Activated CD8-positive, alpha-beta memory T cell treated with anti-CD3 and anti-CD28 coated beads, Interleukin-2, amount 50 U/mL, for 48 hours (primary cell): ENCODE results near the gene SNX19.
"Not testable (repeated sequence)": the region's sequence is repeated elsewhere in the genome, so short reads cannot be mapped to it uniquely, and the experiment has no call there.

Source experiments
- DNase-seq: peaks from one replicate; pipeline ENCODE4 v3.0.0-alpha.2; 2020

SNX19 gene

DNA sequence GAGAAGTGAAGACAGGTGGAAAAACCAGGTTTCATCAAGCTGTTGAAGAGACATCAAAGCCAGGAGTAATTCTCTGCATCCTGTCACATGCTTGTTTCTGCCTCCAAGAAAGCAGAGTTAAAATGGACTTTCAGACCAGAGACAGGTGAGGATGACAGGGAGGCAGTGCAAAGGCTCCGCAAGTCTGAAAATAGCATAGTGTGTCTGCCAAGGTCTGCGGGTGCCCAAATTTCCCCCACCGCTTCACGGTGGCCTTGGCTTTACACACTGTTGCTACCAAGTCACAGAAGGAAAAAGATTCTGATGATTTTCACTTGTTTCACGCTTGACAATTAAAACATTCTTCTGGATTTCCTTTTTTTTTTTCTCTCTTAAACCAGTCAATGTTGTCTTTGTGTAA lies 44.2 kb downstream of the SNX19 start:
- DNase-seq, result no peak

DNA sequence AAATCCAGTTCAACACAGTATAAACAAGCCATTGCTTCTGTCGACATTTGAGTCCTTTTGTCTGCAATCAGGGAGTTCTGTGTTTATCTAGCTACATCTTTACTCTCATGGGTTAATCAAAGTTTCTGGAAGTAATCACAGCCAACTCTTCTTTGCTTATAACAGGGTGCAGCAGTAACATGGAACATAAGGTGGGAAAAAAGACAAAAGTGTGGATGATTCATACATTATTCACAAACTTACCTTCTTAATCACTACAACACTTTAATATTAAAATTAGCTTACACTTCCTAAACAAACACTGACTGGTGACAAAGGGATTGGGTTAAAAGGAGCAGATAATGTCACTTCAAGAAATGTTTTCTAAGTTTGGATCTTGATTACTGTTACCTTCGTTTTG lies 44.7 kb downstream of the SNX19 start:
- no peak for DNase-seq

DNA sequence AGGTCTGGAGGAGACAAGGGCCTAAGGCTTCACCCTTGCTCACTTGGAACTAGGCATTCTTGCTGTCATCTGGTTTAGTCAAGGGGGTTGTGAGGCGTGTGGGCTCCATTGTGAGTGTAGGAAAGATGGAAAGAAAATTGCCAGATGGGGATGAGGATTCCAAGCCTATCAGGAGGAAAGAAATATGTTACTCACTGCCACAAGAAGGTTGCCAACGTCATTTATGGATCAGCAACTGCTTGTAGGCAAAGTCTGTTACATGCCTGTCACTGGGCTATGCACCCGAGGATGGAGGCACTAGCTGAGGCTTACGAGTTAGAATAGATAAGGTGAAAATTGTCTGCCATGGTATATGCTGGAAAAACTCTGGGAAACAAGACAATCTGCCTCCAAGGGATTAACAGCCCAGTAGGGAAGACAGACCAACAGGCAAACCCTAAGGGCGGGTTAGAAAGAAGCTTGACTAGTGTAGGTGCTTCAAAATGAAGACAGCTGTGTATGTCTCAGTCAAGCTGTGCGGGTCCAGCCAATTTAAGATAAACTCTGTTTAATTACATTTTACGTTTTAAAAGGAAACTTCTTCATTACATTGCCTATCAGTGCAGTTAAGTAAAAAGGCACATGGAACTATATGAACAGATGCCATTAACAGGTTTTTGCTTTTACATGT lies 47.4 kb downstream of the SNX19 start:
- no peak for DNase-seq

DNA sequence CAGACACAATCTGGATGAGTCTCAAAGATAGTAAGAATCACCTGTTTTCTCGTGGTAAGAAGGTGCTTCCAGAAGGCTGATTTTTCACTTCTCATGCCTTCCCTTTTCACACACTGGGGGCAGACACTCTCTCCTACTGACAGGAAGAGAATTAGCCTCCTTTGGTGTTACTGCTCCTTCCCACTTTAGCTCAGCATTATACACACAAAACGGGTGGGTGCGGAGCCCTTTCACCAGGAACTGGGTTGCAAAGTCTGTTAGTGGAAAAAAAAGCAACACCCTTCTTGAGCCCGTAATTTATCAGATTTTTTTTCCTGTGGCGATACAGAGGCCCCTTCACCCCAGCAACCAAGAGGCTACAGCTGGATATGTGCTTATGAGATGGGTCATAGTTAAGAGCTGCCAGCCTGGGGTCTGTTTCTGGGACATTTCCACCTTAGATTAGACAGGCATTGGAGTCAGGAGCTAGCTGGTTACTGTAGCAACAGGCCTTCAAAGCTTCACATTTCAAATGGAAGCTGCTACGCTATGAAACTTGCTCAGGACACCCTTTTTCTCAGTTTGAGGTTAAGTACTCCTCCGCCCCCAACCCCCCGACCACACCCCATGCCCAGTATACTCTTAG lies 48.1 kb downstream of the SNX19 start:
- DNase-seq, result no peak

DNA sequence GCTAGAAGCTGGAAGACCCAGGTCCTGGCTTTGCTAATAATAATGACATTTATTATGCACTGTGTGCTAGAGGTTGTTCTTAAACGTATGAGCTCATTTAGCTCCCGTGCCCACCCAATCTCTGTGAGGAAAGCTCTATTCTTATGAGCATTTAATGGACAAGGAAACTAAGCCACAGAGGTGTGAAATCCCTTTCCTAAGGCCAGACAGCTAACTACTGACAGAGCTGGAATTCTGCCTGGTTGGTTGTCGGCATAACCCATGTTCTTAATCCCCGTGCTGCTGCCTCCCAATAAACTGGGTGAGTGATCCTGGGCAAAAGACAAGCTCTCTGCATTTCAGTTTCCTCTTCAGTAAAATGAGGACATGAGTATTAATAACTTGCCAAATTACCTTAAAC lies 49.4 kb downstream of the SNX19 start:
- no peak for DNase-seq

DNA sequence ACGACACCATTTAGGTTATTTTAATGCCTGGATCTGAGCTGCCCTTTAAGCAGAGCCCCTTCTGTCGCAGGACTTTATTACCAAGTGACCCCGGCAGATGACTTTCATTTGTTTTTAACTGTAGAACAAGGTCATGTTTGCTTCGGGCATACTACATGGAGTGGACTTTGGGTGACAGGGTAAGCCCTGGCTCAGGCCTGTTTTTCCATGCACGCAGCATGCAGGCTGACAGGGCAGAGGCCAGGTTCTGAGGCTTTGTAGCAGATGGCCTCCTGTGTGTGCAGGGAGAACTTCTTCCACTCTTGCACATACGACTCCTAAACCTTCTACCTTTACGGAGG lies 50.5 kb downstream of the SNX19 start:
- DNase-seq, result no peak

DNA sequence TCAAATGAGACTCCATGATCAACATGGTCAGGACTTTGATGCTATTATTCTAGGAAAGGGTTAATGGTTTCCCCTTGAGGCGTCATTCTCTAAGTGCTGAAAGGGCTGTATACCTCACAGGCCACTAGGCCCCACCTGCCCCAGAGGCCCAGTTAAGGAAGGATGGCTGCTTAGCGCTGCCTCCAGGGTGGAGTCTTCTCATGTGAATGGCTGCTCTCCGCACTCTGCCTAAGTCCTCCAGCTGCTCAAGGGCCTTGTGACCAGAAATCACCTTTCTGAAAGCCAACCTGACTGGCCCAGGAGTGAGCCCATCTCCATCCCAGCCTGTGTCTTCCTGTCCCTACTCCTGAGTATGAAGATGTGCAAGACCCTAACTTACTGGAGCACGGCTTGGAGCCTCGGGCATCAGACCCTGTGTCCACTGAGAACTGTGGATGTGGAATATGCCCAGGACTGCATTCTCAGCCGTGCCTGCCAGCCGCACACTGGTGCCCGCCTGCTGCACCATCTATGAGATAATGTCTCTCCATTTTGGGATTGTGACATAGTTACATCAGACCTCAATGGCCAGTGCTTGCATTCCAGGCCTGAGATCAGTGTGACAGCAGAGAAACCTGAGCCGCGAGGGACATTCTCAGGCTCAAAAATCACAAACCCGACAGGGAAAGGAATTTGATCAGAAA lies 51.0 kb downstream of the SNX19 start:
- DNase-seq, result no peak

DNA sequence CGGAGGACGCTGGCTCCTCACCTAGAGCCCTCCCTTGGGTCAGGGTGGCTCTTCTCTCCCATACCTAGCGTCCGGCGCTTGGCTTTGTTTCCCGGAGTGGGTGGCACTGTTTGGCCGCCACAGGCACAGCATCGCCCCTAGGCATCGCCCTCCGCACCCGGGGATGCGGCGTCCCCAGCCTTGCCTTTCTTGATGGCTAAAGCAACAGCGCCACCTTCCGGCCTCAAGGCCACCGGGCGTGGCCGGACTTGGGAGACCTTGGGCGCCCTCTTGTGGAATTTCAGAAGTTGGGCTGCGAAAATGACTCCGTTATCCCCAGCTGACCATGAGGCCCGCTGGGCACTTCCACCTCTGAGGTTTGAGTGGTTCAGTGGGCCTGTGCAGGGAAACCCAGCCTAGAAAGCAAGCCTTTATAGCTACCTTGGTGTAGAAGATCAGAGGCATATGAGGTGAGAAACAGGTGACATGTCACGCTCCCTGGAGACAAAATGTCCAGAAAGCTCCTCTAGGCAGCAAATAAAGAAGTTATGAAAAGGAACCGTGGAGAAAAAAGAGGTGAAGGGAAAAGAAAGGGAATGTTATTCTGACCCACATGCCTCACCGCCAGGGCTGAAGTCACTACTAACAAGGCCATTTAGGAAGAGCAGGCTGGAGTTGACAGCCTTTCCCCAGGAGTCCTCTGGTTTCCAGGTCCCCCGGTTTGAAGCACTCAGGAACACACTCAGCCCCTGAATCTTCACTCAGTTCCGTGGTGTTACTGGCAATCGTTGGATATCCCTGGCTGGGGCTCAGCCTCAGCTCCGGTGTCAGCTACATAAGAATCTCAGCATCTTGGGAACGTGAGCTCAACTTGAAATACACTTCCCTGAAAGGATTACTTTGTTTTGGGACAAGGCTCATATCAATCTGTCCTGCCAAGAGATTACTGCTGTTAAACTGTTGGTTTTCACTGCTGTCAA lies 54.1 kb downstream of the SNX19 start:
- peak; percentile 94 for DNase-seq

DNA sequence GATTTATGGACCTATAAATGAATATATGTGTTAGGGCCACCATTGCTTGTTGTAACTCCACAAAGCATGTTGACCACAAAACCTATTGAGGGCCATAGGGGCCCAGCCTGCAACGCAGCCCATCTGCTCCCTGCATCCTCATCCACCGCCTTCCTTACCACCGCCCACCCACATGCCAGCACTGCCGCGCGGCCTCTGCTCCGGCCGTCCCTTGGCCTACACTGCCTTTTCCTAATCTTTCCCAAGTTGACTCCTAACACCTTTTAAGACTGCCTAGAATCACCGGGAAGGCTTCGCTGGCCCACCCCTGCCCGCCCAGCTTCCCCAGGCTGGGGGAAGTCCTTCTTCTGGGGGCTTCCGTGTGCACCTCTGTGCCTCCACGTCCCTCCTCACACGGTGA lies 55.0 kb downstream of the SNX19 start:
- no peak for DNase-seq

DNA sequence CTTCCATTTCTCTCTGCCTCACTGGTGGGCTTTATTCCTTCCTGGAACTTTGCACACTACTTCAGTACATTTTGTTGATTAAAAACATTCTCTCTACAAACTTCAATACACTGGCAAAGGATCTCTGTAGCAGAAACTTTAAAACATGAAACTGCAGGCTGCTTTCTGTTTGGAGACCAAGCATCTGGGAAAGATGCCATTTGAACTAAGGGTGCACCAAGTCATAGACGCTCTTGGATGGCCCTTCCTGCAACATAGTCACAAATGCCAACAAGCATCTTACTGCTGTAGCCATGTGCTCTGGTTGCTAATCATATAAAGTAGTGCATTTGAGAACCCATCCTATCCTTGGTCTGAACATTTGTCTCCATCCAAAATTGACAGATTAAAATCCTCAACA lies 56.4 kb downstream of the SNX19 start:
- no peak for DNase-seq

DNA sequence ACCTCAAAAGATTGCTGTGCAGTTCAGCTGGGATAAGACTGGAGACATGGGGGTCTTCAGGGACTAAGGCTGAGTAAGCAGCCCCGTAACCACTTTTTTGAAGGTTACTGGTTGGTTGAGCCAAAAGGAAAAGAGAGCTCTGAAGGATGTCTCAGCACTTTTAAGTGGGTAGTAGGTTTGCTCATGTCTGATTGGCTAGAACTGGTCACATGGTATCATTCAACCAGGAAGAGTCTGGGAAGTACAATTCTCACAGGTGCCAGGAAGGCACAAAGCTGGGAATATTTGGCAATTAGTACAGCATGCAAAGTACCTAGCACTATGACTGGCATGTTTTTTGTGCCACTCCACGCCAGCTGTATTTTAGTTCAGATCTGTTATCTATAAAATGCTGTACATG lies 58.1 kb downstream of the SNX19 start:
- DNase-seq, result no peak

DNA sequence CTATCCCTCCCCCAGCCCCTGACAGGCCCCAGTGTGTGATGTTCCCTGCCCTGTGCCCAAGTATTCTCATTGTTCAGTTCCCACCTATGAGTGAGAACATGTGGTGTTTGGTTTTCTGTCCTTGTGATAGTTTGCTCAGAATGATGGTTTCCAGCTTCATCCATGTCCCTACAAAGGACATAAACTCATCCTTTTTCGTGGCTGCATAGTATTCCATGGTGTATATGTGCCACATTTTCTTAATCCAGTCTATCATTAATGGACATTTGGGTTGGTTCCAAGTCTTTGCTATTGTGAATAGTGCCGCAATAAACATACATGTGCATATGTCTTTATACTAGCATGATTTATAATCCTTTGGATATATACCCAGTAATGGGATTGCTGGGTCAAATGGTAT lies 60.6 kb downstream of the SNX19 start:
- not testable (repeated sequence) for DNase-seq

DNA sequence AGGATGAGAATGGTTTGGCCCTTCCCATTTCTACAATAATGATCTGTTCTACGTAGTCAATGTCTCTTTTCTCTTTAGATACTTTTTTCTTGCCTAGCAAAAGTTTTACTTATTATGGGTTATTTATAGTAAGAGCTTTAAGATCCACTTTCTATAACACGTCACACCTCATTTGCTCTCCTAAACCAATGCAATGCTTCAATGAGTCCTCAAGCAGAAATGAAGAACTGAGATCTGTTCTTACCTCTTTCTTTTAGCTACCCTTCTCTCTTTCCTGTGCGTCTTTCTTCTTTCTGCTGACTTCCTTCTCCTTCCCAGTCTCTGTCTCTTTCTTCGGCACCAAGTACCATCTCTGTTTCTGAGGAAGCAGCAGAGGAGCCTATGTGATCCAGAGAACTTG lies 61.8 kb downstream of the SNX19 start:
- no peak for DNase-seq

DNA sequence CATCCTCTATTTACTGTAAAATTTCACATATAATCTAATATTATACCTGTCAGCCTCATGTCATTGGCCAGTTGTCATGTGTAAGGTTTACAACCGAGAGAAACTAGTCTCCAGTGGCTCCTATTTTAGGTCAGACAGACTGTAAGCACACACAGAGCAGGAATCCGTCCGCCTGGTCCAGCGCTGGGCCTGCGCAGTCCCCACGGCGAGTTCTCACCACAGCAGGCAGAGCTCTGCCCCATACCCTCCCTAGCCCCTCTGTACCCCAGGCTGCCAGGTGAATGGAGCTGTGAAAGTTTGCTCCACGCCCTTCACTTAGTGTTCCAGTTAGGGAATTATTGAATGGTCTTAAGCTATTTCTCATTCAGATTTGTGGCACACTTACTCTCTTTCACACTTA lies 63.7 kb downstream of the SNX19 start:
- DNase-seq, result no peak

DNA sequence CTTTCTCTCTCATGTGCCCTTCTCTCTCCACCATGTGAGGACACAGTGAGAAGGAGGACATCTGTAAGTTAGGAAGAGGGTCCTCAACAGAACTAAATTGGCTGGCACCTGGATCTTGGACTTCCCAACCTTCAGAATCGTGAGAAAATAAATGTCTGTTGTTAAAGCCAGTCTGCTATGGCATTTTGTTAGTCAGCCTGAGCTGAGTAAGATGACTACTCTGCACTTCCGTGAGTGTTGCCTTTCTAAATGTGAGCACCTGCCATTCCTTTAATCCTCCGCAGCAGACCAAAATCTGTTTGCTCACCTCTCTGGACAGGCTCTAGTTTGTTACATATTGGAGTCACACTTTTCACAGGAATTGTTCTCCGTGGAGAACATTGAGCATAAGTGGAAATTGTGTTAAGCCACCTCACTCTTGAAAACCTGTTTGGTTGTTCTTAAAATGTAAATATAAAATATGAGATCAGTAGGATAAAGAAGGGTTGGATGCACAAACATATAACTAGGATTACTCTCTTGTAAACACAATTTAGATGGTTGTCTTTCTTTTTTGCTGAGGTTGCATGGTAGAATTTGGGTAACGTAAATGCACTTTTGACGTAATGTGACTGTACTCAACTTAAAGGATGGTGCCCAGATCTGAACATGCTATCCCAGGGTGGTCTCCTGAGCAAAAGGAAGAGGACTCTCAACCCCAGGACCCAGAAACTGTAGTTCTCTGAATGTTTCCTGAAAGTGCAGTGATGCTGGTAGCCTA lies 65.9 kb downstream of the SNX19 start:
- no peak for DNase-seq

DNA sequence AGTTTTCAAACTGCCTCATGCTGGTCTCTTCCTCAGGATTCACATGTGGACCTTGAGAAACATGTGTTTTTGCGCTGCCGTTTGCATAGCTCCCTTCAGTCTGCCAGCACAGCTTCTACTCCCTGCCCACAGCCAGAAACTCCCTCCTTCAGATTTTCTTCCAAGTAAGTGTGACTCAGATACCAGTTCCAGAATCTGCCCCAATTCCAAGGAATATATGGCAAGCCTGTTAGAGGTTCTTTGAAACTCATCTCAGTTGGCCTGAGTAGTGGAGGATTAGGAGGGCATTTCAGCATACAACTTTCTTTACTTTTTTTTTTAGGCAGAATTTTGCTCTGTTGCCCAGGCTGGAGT lies 67.1 kb downstream of the SNX19 start:
- DNase-seq, result no peak

DNA sequence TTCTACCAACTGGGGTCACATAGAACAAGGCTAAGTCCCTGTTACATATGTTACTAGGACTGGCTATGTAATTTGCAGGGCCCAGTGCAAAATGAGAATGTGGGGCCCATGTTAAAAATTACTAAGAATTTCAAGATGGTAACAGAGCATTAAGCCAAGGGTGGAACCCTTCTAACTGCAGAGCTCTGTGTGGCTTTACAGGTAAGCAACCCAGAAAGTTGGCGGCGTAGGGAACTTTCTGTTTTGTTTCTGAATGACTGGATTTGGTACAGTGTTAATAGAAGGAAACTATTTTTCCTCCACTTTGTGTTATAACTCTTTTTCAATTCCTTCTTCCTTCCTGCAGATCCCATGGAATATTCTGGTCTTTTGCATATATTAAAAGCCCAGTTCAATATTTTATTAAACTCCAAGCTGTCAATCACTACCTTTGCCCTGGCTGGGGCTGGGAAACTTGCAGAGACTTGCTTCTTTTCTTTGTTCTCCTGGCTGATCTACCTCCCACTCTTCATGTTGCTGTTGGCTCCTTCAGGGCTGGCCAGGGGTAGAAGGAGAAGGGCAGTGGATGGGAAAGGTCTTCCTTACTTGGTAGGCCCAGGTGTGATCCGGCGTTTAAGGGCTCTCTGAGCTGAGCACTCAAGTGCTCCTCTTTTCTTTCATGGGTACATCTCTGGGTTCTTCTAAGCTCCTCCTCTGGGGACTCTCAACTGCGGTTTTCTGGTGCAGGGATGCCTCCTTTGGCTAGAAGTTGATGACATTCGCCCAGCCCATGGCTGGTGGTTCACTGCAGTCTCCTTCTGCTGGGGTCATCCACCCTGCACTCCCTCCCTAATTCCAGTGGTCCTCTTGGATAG lies 67.7 kb downstream of the SNX19 start:
- no peak for DNase-seq

DNA sequence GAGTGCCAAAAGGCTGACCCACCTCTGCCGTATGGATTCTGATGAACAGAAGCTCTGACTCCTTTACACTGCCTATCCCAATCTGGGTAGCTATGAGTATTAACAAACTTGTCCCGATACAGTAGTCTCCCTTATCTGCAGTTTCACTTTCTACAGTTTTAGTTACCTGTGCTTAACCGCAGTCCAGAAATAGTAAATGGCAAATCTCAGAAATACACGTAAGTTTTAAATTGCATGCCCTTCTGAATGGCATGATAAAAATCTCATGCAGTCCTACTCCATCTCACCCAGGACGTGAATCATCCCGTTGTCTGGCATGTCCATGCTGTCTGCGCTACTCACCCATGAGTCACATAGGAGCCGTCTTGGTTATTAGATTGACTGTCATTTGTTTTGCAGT lies 68.8 kb downstream of the SNX19 start:
- no peak for DNase-seq

DNA sequence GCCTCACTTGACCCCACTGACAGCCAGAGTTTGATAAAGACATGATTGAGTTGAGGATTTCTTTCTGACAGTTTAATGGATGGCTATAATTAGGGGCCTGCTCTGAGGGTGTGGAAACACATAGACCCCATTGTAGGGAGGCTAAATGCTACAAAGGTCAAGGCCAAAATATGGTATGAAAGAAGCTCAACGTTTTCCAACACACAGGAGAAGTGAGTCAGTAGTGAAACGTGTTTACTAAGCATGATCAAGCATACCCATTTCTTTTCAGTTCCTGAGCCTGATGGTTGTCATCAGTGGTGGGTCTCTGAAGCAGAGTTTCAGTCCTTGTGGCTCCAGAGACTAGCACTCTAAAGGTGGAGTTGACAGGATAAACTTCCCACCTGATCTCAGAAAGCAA lies 69.7 kb downstream of the SNX19 start:
- DNase-seq, result no peak

DNA sequence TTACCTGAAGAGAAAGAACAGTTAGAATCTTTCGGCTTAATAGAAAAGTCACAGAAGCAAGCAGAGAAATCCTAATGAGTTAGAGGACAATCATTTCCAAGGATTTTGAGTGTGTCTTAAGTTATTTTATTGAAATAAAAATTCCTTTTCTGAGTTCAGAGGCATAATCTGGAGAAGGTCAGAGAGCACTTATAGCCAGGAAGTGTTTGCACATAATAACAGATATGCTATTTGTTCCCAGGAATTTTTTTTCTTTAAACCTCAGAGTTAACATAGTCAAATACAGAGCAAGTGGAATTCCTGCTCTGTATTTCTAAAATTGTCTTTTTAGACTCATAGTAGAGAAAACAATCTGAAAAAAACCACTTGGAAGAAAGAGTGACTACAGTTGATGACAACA lies 74.3 kb downstream of the SNX19 start:
- DNase-seq, result no peak

DNA sequence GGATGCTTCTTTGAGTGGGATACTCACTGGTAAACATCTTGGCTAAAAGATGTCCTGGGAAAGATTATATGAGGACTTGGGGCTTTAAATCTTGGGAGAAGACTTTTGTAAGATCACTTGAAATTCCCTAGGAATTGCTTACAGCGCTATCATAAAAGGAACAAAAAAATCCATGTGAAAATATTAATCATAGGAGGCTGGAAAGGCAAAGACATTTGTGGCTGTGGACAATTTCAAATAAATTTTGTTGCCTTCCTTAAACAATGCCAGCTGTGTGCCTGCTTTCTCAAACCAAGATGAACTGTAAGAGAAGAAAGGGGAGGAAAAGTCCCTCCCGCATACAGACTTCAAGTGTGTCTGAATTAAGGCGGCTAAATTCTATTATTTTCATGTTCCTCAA lies 75.6 kb downstream of the SNX19 start:
- DNase-seq, result no peak
